ENCODE measurements around the gene GPR31.

Gene GPR31

DNA sequence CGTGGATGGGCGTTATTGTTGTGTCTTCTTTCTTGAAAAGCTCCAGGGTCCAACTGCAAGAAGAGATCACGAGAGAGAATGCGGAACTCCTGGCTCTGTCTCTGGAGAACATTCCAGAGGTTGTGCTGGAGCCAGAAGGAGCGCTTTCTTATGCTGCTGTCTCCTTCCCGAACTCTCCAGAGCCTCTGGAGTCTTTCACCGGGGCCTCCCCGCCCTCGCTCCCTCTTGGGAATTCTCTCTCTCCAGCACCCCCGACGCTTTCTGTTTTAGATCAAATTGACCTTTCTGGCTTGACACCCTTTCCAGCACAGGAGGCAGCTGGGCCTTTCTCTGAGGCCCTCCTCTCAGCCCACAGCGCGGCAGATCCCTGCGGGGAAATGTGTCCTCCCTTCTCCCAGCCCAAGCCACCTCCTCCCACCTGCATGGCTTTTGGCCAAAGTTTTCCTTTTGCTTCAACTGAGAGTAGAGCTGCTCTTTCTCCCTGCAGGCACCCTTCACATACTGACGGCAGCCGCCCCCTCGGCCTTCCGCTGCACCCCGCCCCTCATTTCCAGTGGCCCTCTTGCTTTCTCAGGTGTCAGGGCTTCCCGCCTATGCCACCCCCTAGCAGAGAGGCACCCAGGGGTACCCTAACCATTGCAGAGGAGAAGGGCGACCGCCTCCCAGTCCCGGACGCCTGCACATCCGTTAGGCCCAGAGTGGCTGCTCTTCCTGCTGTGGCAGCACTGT lies 41.5 kb downstream of the GPR31 start:
- DNase-seq = no peak

DNA sequence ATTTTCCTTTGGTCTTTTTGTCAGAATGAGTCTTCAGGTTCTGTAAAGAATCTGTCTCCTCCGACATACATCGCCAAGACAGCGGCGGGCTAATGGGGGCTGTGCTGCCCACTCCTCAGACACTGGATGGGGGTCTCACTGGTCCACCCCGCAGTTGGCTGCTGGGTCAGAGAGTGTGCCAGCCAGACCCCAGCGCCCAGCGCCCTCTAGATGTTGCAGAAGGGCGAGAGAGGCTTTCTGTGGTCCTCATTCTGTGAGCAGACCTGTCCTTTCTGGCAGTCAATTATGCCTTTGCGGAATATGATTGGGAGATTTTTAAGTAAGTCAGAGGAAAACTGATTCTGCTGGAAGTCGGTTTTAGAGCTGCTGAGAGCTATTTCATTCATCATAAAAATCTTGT lies 42.7 kb downstream of the GPR31 start:
- DNase-seq = no peak

DNA sequence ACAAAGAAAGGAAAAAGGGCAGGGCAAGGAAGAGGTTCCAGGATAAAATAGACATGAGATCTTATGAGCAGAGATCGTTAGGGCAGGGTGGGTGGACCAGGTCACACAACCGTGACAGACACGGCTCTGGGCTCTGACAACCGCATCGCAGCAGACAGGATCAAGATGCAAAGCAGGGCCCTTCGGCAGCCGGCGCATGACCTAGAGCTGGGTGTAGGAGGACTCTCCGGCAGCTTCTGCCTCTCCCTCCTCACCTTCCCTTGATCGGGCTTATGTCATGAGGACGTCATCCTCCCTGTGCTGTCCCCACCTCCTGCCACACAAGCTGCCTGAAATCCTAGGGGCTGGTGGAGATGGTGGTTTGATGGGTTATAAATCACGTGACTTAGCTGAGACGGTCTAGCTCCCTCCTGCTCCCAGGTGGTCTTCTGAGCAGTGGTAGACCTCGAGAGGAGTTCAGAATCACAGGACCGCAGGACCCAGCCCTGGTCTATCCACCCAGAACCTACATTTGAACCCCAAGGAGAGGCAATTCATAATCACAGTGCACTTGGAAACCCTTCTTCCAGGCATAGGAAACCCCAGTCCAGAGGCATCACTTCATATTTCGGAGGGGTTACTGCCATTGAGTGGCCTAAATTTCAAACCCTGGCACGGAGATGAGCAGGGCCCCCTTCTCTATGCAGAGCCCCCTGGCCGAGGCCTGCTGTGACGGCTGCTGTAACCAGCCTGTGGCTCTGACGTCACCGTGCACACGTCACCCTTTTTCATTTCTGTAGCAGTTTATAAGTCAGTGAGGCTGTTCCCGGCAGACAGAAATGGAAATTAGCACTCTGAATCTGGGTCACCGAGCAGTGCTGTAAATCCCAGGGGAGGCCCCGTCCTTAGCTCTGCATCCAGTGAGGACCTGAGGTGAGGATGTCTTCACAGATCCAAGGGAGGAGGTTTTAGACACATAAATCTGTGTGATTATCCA lies 43.6 kb downstream of the GPR31 start:
- DNase-seq = peak; percentile 63

DNA sequence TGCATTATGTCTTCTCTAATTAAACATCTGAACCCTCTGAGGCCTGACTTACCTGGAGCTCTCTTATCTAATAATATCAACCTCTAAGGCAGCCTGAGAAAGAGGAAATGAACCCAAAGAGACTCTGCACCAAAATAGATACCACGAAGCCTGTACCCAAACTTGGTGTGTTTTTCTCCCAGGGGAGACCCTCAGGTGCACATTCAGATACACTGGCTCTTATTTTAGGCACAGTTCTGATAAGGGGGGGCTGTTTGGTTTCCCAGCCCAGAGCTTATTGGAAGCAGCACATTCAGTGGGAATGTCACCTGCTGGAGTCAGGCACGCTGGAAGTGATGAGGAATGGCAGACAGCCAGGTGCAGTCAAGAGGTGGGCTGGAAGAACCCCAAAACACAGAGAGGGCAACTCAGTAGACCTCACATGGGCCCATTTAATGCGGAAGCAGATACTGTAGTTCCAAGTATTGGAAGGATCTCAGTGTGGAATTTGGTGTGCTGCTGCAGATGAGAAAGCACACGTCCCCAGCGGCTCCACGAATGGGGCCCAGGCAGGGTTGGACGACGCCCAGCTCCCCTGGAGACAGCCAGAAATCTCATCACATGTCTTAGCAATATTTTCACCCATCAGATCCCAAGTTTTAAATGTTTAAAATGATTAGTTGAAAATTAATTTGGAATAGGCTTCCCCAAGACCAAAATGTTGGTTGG lies 44.6 kb downstream of the GPR31 start:
- no peak for DNase-seq

DNA sequence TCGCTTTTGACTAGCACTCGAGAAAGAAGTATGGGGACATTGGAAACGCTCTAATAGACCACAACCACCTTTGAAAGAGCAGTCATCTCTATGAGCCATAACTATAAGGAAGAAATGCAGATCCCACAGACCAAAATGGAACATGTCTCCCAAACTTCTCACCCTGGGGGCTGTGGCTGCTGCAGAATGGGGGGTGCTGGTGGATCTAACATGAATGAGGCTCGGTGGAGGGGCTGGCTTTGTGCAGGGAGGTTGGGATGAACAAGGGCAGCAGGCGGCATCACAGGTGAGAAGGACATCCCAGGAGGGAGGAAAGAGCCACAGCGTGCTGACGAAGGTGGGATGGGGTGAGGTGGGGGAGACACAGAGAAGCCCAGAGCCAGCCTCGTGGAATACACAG lies 45.4 kb downstream of the GPR31 start:
- no peak for DNase-seq

DNA sequence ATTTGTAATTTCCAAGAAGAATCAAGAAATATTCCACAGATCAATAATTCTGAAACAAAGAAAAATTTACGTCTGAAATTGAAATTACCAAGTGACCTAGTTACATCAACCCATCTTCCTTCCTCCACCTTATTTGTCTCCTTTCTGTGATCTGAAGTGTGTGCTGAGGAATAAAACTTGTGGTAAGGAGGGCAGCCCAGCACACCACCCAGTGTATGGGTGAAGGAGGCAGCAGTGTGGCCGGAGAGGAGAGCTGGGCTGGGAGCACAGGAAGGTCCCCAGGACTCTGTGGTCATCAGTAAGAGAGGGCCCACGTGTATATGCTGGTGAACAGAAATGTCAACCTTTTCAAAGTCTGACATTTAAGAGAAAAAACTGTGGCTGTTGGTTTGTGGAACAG lies 46.2 kb downstream of the GPR31 start:
- no peak for DNase-seq

DNA sequence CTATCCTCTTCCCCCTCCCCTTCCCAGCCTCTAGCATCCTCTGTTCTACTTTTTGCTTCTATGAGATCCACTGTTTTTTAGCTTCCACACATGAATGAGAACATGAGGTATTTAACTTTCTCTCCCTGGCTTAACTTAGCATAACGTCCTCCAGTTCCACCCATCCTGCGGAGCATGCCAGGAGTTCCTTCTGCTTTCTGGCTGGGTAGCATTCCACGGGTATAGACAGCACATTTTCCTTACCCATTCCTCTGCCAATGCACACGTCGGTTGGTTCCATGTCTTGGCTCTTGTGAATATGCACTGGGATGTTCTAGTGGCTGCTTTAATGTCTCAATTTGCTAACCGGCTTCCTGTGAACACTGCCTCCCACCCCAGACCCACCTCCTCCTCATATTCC lies 48.1 kb downstream of the GPR31 start:
- no peak for DNase-seq

DNA sequence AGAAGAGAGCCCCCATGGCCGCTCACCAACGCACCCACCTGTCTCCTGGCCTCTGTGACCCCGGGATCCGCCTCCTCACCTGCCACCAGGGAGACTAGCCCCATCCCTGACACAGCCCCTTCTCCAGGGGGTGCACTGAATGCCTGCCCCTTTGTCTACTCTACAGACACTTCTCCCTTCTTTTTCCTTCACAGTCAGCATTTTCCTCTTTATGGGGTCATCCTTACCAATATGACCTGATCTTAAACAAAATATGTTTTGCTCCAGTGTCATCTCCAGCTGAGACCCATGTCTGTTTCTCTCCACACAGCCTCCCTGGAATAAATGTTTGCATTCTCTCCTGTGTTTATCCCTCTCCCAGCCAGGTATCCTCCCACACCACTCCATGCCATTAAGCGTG lies 49.5 kb downstream of the GPR31 start:
- DNase-seq = no peak

DNA sequence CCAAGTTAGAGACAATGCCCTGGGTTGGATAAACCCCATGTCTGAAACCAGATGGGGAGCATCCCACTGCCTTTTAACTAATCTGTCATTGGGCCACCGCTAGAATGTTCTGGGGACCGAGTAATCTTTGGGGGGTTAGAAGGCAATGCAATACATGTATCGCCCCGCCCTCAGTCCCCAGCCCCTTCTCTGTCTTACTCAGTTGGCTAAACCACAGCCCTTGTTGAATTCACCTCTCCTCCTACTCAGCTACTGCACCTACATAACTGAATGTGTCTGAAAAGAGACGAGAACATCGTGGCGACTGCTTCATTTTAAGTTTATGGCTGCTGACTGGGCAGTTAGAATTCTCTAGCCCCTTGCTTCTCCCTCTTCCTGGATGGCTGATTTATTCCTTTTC lies 50.0 kb downstream of the GPR31 start:
- DNase-seq = no peak

DNA sequence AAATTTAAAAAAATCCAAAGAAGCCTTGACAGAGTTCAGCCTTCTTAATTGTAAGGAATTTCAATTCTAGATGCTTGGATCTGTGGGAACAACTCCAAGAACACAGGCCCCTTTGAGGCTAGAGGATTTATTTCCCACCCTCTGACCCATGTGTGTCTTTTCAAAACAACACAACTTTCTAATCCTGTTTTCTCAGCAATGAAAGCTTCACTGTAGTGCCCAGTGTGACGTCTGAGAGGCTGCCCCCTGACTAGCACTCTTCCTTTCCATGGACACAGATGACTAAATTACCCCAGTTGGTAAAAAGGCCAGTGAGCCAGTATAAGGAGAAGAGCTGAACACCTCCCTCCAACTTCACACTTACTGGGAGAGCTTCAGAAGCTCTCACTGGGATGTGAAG lies 51.4 kb downstream of the GPR31 start:
- no peak for DNase-seq
